ENCODE data around the gene FNDC10. TPM values are rescaled to one million over a fixed set of nuclear protein-coding genes. Genes with fewer than 3 reads are reported as not detected.
A peak's percentile ranks its signal among the peaks of the same experiment; 100 is the strongest.

Gene FNDC10
- total RNA-seq, 2 experiments from 2014 or later, result 2.8 to 3.6 TPM

- Mint-ChIP-seq H3K27me3 (no peaks in the 10 kb centered on the region), H3K4me3 (peak overlapping the region; percentile 96), H3K27ac (peak overlapping the region; percentile 95), H3K36me3 (ENCODE audit: low read depth) (peaks cover 18% of the 10 kb centered on the region), H3K4me1 (ENCODE audit: low read depth) (peaks cover 17% of the 10 kb centered on the region), H3K9me3 (no peaks in the 10 kb centered on the region)
- CTCF ChIA-PET, result interaction anchor here (0.8 to 2.8 kb wide), 5 partner anchors 11 to 65 kb away, joined by 3 to 10 read pairs (median 5); no protein-coding TSS in a partner anchor
- ATAC-seq, result no peak
- POLR2A ChIA-PET, result interaction anchor here (0.8 to 8.4 kb wide), 9 partner anchors 11 to 54 kb away, joined by 3 to 46 read pairs (median 3); partner anchors contain the start of gene MMP23B
- TF ChIP-seq CTCF (IDR thresholded peaks at IDR 0.05), result no peak
- intact Hi-C loops (cut with micrococcal nuclease), result no loop called here
- DNase-seq, result no peak
Observed at GRCh38 chr1:1613509-1614082, 13.7 kb upstream of the FNDC10 start.

- Mint-ChIP-seq H3K27me3 (no peaks in the 10 kb centered on the region), H3K27ac (peak overlapping the region; percentile 26), H3K9me3 (no peaks in the 10 kb centered on the region), H3K4me3 (no peak overlapping the region), H3K36me3 (ENCODE audit: low read depth) (peaks cover 18% of the 10 kb centered on the region), H3K4me1 (ENCODE audit: low read depth) (peaks cover 25% of the 10 kb centered on the region)
- intact Hi-C loops (cut with micrococcal nuclease), result no loop called here
- DNase-seq (no peak), ATAC-seq (no peak)
- ChIA-PET CTCF (no interaction called here), POLR2A (no interaction called here)
- TF ChIP-seq CTCF (IDR thresholded peaks at IDR 0.05), result no peak
Observed at GRCh38 chr1:1612104-1612400, 12.1 kb upstream of the FNDC10 start.

GRCh38 chr1:1610796-1611195 lies 10.9 kb upstream of the FNDC10 start:
- H3K4me1 Mint-ChIP-seq (ENCODE audit: low read depth), result peaks cover 30% of the 10 kb centered on the region
- no peak overlapping the region for H3K4me3 Mint-ChIP-seq
- CTCF ChIA-PET, result no interaction called here
- DNase-seq (no peak), ATAC-seq (no peak)
- POLR2A ChIA-PET, result interaction anchor here (1.2 kb wide), 1 partner anchor 13 kb away, joined by 4 read pairs; no protein-coding TSS in a partner anchor
- TF ChIP-seq CTCF (IDR thresholded peaks at IDR 0.05), result no peak
- H3K27me3 Mint-ChIP-seq, result no peaks in the 10 kb centered on the region
- peak overlapping the region; percentile 57 for H3K27ac Mint-ChIP-seq
- no peaks in the 10 kb centered on the region for H3K9me3 Mint-ChIP-seq
- intact Hi-C loops (cut with micrococcal nuclease), result no loop called here
- peaks cover 18% of the 10 kb centered on the region for H3K36me3 Mint-ChIP-seq (ENCODE audit: low read depth)

- no peaks in the 10 kb centered on the region for H3K9me3 Mint-ChIP-seq
- no peak overlapping the region for H3K27ac Mint-ChIP-seq
- TF ChIP-seq CTCF (IDR thresholded peaks at IDR 0.05), result no peak
- H3K4me1 Mint-ChIP-seq (ENCODE audit: low read depth), result peaks cover 30% of the 10 kb centered on the region
- ATAC-seq, result no peak
- ChIA-PET POLR2A (interaction anchor here (1.2 kb wide), 1 partner anchor 12 kb away, joined by 4 read pairs; no protein-coding TSS in a partner anchor), CTCF (no interaction called here)
- H3K4me3 Mint-ChIP-seq, result no peak overlapping the region
- intact Hi-C loops (cut with micrococcal nuclease), result no loop called here
- peaks cover 18% of the 10 kb centered on the region for H3K36me3 Mint-ChIP-seq (ENCODE audit: low read depth)
- no peak for DNase-seq
- no peaks in the 10 kb centered on the region for H3K27me3 Mint-ChIP-seq
Observed at GRCh38 chr1:1609822-1610485, 10.0 kb upstream of the FNDC10 start.

- ChIA-PET CTCF (interaction anchor here (0.9 kb wide), 1 partner anchor 300 kb away, joined by 3 read pairs; no protein-coding TSS in a partner anchor), POLR2A (interaction anchor here (1.1 to 1.2 kb wide), 2 partner anchors 9 to 73 kb away, joined by 3 to 5 read pairs; partner anchors contain the start of gene MIB2)
- Mint-ChIP-seq H3K4me1 (ENCODE audit: low read depth) (peaks cover 13% of the 10 kb centered on the region), H3K9me3 (no peaks in the 10 kb centered on the region), H3K4me3 (no peak overlapping the region), H3K27me3 (no peaks in the 10 kb centered on the region), H3K36me3 (ENCODE audit: low read depth) (no peaks in the 10 kb centered on the region), H3K27ac (no peak overlapping the region)
- no peak for ATAC-seq
- intact Hi-C loops (cut with micrococcal nuclease), result no loop called here
- TF ChIP-seq CTCF (IDR thresholded peaks at IDR 0.05), result no peak
- no peak for DNase-seq
Observed at GRCh38 chr1:1606232-1606631, 6.3 kb upstream of the FNDC10 start.
